ENCODE data around the gene MTA2.

MTA2 gene

DNA sequence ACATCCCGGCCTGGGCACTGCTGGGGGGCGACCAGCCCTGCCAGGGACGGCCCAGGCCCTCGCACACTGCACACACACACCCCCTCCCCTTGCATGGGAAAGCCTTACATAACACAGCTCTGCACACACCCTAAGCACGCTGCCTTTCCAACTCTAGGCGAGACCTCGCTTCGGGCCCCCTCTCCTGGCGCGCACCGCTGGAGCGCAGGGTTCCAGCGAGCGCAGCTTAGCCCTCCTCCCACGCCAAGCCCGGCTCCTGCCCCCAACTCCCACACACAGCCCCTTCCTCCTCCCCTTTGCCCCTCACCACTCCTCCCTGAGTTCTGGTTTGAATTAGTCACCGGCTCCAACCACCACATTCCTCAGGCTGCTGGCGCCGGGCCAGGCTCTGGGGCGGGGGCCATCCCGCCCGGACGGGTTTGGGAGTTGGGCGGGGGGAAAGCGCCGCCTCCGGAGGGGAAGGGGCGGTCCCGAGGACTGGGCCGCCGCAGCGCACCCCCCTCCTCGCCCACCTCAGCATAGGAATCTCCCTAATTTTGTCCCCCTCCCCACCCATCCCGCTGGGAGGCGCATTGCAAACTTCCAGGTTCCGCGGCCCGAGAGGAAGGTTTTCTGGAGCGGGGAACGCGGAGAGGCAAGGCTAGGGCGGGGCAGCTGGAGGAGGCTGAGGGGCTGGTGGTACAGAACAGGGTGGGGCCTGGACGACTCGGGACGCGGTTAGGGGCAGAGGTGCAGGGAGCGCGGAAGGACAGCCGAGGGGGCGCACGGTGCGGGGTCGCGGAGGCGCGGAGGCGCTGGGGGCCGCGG, 56.0 kb downstream of the MTA2 start:
- DNase-seq = peak in 1 of 4 experiments; percentile 37

DNA sequence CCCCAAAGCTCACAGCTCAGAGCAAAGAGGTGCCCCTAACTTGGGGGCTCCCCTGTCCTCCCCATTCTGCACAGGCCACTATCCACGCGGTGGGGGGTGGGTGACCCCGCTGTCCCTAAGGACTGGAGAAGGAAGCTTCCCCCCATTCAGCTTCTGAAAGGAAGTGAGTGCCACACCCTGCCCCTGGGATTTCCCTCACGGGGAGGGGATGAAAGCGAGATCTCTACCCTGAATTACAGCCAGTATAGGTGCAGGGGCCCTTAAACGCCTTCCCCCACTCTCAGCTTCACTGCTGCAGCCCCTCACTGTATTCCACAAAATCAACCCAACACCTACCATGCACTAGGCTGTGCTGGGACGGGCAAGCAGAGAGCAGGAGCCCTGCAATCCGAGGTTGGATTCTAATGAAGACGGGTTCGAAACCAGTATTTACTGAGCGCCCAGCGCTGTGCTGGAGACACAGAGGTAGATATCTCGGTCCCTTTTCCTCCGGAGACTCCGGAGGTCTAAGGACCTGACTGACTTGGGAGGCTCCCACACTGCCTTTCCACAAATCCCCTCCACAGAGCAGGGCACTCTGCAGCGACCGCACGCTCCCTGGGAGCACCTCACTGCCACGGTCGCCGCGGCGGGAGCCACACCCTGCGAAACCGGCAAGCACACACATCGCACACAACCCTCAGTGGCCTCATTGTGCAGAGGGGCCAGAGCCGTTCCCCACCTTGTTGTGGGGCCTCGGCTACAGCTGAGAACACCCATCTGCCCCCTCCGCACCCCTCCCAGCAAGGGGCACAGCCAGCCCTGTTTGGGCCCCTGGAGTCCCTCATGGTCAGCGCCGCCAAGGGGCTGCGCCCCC, 56.9 kb downstream of the MTA2 start:
- DNase-seq = no peak

DNA sequence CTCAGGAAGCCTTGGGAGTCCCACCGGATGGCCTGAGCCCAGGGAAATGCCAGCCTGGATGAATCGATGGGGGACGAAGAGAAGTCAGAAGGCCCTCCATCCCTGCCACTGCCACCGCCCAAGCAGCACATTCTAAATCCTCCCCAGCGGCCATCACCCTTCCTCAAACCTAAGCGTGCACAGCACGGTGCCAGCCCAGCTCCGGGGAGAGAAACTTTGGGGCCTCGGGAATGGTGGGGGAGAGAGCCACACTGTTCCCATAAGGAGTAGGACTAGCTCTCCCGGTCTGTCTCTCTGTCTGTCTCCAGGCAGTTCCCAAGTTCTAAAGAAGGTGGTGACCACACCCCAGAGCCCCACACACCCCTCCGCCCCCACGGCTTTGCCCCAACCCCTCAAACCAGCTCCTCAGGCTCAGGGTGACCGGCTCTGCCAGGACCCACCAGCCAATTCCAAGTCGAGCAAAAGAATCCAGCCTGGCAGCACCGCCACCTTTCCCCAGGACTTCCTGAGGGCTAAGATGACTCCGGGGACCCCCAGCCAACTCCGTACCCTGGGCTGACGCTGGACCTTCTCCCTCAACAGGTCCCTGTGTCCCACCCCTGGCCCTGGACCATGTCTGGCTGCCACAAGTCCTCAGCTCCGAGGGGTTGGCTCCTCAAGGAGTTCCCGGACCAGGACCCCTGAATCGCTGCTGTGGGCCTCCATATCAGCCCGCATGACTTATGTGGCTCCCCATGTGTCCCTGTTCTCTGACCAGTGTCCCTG, 57.8 kb downstream of the MTA2 start:
- no peak for DNase-seq

Measured in activated naive CD4-positive, alpha-beta T cell (primary cell).